GM18520 (cell line): ENCODE data around the gene KRT6C.

Source experiments
- ATAC-seq: cut with Tn5 transposase; IDR thresholded peaks from one replicate; pipeline ENCODE4 v1.9.1; 2021; ENCODE audit not compliant: unreplicated experiment

The KRT6C gene

DNA sequence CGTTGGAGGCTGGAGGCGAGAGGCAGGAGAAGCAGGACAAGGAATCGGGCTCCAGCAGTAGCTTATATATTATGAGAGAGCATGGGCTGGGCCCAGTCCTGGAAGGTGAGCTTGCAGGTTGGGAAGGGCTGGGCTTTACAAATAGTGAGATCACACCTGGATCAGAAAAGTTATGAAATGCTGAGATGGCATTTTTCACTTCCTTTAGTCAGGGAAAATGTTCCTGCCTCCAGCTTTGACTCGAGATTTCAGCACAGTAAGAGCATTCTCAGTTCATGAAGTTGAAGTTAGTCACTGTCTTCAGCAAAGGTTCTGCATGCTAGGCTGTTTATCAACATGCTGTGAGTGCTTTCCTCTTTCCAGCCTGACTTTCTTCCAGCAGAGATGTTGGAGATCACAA, at the start of gene KRT6C:
Gene KRT6C, minus strand, starts transcription at position 38 of the 400 bp plus-strand sequence. CDS start 68 bp downstream, outside the sequence.
- ATAC-seq, result no peak

- no peak for ATAC-seq
Measured at GRCh38 chr12:52522346-52523011, 48.9 kb upstream of the KRT6C start.

DNA sequence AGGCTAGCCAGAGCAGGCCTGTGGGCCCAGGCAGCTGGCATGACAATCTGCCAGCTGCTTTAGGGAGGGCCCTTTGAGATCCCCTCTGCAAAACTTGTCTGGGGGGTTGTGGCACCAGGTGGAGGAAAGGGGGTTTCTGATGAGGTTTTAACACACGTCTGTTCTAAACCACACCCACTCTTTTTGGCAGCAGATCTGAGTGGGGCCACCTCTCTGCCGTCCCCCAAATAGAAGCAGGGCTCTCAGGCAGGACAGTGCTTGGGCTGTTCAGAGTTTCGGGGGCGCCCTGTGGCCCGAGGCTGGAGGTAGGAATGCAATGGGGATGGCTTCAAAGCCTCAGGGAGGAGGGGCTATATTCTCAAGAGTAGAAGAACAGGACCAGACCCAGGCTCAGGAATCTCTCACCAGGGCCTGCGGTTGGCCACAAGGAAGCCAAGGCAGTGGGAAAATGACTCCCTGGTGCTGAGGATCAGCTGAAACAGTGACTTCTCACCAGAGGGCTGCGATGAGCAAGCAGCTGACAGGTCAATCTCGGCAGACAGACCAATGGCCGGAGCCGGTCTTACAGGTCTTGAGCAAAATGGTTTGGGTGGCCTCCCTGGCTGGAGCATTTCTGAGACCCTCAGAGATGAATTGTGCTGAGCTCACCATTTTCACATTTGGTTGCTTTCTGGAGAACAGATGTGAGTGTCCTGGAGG, 48.1 kb upstream of the KRT6C start:
- no peak for ATAC-seq

- ATAC-seq, result no peak
Measured at GRCh38 chr12:52521175-52521567, 47.6 kb upstream of the KRT6C start.

- ATAC-seq, result no peak
Measured at GRCh38 chr12:52519826-52520662, 46.4 kb upstream of the KRT6C start, which contains the start of gene KRT5. Gene KRT5, minus strand, starts transcription at chr12:52520394. Its CDS starts 98 bp downstream, at chr12:52520296.

DNA sequence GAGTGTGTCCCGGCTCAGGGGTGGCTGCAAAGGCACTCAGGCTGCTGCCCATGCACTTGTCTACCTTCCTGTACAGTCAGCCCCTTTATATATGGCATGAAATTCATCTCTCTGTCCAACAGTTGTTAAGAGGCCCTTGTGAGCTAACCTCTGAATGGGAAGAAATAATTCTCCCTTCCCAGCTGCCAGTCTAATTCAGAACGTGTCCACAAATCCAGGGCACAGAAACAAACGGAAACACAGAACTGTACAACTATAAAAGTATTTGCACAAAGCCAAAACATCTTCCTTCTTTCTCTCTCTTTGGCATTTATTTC, 45.7 kb upstream of the KRT6C start:
- ATAC-seq, result no peak

DNA sequence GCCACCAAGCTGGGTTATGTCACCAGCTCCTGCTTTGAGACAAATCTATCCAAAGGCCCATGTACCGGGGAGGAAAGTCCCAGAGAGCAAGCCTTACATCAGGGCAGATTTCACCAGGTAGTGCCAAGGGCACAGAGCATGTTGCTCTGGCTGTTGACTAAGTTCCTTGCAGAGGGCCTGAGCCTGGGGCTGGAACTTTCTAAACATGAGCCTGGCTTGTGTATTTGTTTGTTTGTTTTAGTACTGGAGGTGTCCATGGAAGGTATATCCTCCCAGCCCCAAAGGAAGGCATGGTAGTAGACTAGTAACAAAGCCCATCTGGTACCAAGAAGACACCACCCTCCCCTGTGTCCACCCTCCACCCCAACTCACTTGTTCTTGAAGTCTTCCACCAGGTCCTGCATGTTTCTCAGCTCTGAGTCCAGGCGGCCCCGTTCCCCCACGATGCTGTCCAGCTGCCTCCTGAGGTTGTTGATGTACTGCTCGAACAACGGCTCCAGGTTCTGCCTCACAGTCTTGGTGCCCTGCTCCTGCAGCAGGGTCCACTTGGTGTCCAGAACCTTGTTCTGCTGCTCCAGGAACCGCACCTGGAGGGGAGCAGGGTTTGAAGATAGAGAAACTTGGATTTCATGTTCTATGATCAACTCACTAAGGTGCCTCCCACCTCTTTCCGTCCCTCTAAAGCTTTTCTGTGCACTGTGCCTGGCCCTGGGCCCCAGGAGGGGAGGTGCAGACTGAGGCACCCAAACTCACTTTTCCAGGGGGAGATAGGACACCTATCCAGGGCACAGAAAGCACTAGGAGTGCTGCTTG, 45.2 kb upstream of the KRT6C start:
- no peak for ATAC-seq

DNA sequence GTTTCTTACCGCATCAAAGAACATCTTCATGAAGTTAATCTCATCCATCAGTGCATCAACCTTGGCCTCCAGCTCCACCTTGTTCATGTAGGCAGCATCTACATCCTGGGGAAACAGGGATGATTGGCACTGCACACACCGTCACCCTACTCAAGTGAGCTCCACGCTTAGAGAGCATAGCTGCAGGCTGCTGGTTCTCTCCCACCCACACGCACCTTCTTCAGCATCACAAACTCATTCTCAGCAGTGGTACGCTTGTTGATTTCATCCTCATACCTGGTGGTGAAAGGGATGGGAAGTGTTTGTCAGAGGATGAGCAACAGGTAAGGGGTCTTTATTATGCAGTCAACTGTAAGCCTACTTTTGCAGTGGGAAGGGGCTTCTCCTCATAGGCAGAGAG, 44.3 kb upstream of the KRT6C start:
- ATAC-seq, result no peak

- no peak for ATAC-seq
Measured at GRCh38 chr12:52517005-52517835, 43.6 kb upstream of the KRT6C start.

GRCh38 chr12:52515927-52516831, 42.6 kb upstream of the KRT6C start:
- ATAC-seq, result no peak

DNA sequence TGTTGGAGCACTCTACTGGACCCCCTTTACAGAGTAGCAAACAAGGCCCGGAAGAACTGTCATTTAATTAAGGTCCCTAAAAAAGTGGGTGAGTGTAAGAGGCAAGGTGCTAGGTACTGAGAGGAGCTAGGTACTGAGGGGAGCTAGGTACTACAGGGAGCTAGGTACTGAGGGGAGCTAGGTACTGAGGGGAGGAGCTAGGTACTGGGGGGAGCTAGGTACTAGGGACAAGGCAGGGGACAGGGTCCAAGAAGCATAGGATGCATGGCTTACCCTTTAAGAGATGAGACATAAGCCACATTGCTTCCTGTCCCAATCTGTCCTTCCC, 41.7 kb upstream of the KRT6C start:
- ATAC-seq, result no peak

GRCh38 chr12:52514471-52515318, 41.1 kb upstream of the KRT6C start:
- ATAC-seq, result no peak

GRCh38 chr12:52513736-52514135, 40.1 kb upstream of the KRT6C start:
- ATAC-seq, result no peak

GRCh38 chr12:52508211-52508610, 34.6 kb upstream of the KRT6C start:
- ATAC-seq, result no peak

DNA sequence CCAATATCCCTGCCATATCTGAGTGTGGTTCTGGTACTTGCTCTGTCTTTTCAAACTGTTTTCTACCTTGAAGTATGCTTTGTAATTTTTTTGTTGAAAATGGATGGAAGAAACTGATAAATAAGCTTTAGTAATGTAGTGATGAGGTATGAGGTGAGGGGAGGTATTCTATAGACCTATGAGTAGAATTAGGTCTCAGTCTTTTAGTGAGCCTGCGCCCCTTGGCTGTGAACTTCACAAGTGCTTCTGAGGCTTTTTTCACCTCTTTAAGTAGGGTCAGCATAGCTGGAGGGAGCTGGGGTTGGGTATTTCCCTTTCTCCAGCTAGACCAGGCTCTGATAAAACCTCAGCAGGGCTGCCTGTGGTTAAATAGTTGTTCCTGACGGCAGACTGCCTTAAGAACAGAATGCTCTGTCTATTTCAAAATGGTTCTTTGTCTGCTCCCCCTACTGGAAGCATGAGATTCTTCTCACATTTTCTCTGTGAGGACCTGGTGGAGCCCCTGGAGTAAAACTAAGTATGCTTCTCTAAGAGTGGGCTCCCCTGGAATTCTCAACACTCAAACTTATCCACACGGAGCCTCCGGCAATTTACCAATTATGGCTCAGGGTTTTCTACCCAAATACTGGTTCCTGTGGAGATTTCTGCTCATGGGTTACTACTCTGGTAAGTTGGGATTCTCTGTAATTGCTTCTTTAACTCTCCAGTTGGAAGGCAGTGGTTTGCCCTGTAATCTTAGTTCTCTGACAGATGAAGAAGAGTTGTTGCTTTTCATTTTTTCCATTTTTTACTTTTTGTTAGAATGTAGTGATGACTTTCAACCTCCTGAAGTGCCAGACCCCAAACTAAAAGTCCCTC, 33.5 kb upstream of the KRT6C start:
- no peak for ATAC-seq

GRCh38 chr12:52502877-52503276, 29.3 kb upstream of the KRT6C start:
- no peak for ATAC-seq

- ATAC-seq, result no peak
Measured at GRCh38 chr12:52501490-52501889, 27.9 kb upstream of the KRT6C start.
